Nephron (organoid): Measurements from ENCODE around the gene CEP57L1.

ENCODE experiments used
- H3K27ac Mint-ChIP-seq, 3 experiments: 2 replicates each; pipeline ENCODE4 v1.8.0; 2020; ENCODE audit warnings: mixed read lengths in 3 of 3, mild to moderate bottlenecking in 2 of 3, moderate library complexity in 1 of 3
- H3K27me3 Mint-ChIP-seq: 2 replicates; pipeline ENCODE4 v1.8.0; 2021; ENCODE audit warnings: low read depth, mild to moderate bottlenecking, moderate library complexity, mixed read lengths
- H3K36me3 Mint-ChIP-seq: 2 replicates; pipeline ENCODE4 v1.8.0; 2020; ENCODE audit warnings: low read depth, mixed read lengths
- H3K4me1 Mint-ChIP-seq: 2 replicates; pipeline ENCODE4 v1.8.0; 2020; ENCODE audit warnings: mixed read lengths
- H3K4me3 Mint-ChIP-seq, 3 experiments: 2 replicates each; pipeline ENCODE4 v1.8.0; 2020; ENCODE audit warnings: mild to moderate bottlenecking in 3 of 3, mixed read lengths in 3 of 3, moderate library complexity in 2 of 3
- H3K9me3 Mint-ChIP-seq: 2 replicates; pipeline ENCODE4 v1.8.0; 2020; ENCODE audit warnings: mixed read lengths
- TF ChIP-seq, protein P1 (sequence below), 3 experiments: fragments of 200-600 bp; sonication (generic); IDR thresholded peaks; one replicate each; pipeline ENCODE4 v1.5.0; 2021; ENCODE audit warnings: antibody characterized with exemption in 3 of 3; ENCODE audit not compliant: unreplicated experiment in 3 of 3

Gene CEP57L1

GRCh38 chr6:109075934-109076333 lies 19.4 kb upstream of the CEP57L1 start:
- H3K4me1 Mint-ChIP-seq = peaks cover 36% of the 10 kb centered on the region
- no peak overlapping the region for H3K4me3 Mint-ChIP-seq
- TF ChIP-seq, protein P1, sequence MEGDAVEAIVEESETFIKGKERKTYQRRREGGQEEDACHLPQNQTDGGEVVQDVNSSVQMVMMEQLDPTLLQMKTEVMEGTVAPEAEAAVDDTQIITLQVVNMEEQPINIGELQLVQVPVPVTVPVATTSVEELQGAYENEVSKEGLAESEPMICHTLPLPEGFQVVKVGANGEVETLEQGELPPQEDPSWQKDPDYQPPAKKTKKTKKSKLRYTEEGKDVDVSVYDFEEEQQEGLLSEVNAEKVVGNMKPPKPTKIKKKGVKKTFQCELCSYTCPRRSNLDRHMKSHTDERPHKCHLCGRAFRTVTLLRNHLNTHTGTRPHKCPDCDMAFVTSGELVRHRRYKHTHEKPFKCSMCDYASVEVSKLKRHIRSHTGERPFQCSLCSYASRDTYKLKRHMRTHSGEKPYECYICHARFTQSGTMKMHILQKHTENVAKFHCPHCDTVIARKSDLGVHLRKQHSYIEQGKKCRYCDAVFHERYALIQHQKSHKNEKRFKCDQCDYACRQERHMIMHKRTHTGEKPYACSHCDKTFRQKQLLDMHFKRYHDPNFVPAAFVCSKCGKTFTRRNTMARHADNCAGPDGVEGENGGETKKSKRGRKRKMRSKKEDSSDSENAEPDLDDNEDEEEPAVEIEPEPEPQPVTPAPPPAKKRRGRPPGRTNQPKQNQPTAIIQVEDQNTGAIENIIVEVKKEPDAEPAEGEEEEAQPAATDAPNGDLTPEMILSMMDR (IDR thresholded peaks at IDR 0.05; ENCODE audit: unreplicated experiment in 3 of 3) = no peak
- no peaks in the 10 kb centered on the region for H3K9me3 Mint-ChIP-seq
- no peak overlapping the region for H3K27ac Mint-ChIP-seq
- H3K27me3 Mint-ChIP-seq = no peaks in the 10 kb centered on the region
- no peaks in the 10 kb centered on the region for H3K36me3 Mint-ChIP-seq

DNA sequence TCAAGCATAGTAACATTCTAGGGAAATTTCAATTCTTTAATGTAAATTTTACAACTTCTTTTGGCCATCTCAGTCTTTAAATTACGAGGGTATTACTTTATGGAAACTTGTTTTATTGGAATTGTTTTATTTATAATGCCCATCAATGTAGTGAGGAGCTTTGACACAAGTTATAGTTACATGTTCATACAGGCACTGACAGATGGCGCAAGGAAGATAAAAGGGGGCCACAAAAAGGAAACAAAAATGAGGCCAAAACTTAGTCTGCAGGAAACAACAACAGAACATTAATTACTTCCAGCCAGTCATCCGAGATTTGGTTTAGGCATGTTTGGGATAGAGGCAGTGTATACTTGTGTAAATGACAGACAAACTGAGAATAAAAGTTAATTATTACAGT lies 18.9 kb upstream of the CEP57L1 start:
- TF ChIP-seq, protein P1 (IDR thresholded peaks at IDR 0.05; ENCODE audit: unreplicated experiment in 3 of 3) = no peak
- no peak overlapping the region for H3K4me3 Mint-ChIP-seq
- H3K4me1 Mint-ChIP-seq = peaks cover 39% of the 10 kb centered on the region
- no peaks in the 10 kb centered on the region for H3K36me3 Mint-ChIP-seq
- no peak overlapping the region for H3K27ac Mint-ChIP-seq
- no peaks in the 10 kb centered on the region for H3K27me3 Mint-ChIP-seq
- H3K9me3 Mint-ChIP-seq = no peaks in the 10 kb centered on the region

- H3K27me3 Mint-ChIP-seq = no peaks in the 10 kb centered on the region
- H3K4me3 Mint-ChIP-seq = peak overlapping the region in 2 of 3 experiments; percentile 34 to 44
- no peaks in the 10 kb centered on the region for H3K36me3 Mint-ChIP-seq
- peak overlapping the region; percentile 54 to 81 (median 76) for H3K27ac Mint-ChIP-seq
- peaks cover 32% of the 10 kb centered on the region for H3K4me1 Mint-ChIP-seq
- TF ChIP-seq, protein P1 (IDR thresholded peaks at IDR 0.05; ENCODE audit: unreplicated experiment in 3 of 3) = no peak
- H3K9me3 Mint-ChIP-seq = no peaks in the 10 kb centered on the region
Observed at GRCh38 chr6:109079981-109080380, 15.3 kb upstream of the CEP57L1 start.

- Mint-ChIP-seq H3K4me3 (no peak overlapping the region), H3K4me1 (peaks cover 29% of the 10 kb centered on the region), H3K27ac (peak overlapping the region in 2 of 3 experiments; percentile 72 to 76), H3K36me3 (no peaks in the 10 kb centered on the region), H3K27me3 (no peaks in the 10 kb centered on the region), H3K9me3 (no peaks in the 10 kb centered on the region)
- TF ChIP-seq, protein P1 (IDR thresholded peaks at IDR 0.05; ENCODE audit: unreplicated experiment in 3 of 3) = no peak
Observed at GRCh38 chr6:109081026-109081425, 14.3 kb upstream of the CEP57L1 start.

DNA sequence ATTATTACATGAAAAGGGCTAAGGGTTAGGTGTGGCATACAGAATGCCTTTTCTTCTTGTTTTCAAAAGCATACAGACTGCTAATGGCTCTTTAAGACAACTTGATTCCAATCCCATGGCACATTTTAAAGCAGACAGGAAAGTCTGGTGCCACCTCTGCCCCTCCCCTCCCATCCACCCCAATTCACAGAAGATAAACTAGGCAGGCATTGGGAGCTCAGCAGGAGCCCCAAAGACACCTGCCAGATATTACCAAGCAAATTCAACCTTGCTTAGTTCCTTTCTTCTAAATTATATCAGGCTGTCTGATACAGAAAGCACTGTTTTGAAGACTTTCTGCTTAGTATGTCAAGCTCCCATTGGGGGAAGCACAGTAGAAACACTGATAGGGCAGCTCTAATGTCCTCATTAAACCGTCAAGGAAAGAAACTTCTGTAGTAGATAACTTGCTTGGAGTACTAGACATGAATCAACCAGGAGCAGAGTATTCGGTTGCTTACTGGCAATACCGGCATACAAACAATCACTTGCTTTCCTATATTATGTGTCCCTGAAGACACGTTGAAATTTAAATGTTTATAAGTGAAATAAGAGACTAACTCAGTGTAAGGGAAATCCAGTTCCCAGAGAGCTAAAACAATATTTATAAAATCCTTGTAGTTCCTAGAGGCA lies 13.7 kb upstream of the CEP57L1 start:
- H3K36me3 Mint-ChIP-seq = no peaks in the 10 kb centered on the region
- H3K27me3 Mint-ChIP-seq = no peaks in the 10 kb centered on the region
- no peak overlapping the region for H3K4me3 Mint-ChIP-seq
- H3K4me1 Mint-ChIP-seq = peaks cover 24% of the 10 kb centered on the region
- H3K9me3 Mint-ChIP-seq = no peaks in the 10 kb centered on the region
- TF ChIP-seq, protein P1 (IDR thresholded peaks at IDR 0.05; ENCODE audit: unreplicated experiment in 3 of 3) = no peak
- H3K27ac Mint-ChIP-seq = no peak overlapping the region

GRCh38 chr6:109082188-109082577 lies 13.1 kb upstream of the CEP57L1 start:
- Mint-ChIP-seq H3K9me3 (no peaks in the 10 kb centered on the region), H3K4me1 (peaks cover 23% of the 10 kb centered on the region), H3K4me3 (no peak overlapping the region)

More at GRCh38 chr6:109082188-109082577, 13.1 kb upstream of the CEP57L1 start:
- no peaks in the 10 kb centered on the region for H3K27me3 Mint-ChIP-seq
- no peaks in the 10 kb centered on the region for H3K36me3 Mint-ChIP-seq
- H3K27ac Mint-ChIP-seq = no peak overlapping the region
- TF ChIP-seq, protein P1 (IDR thresholded peaks at IDR 0.05; ENCODE audit: unreplicated experiment in 3 of 3) = no peak
